ENCODE results near the gene C1orf141. TPM values are rescaled to one million over a fixed set of nuclear protein-coding genes. Genes with fewer than 3 reads are reported as not detected.
"Not testable (repeated sequence)": the region's sequence is repeated elsewhere in the genome, so short reads cannot be mapped to it uniquely, and the experiment has no call there.

Gene C1orf141
- total and polyA plus RNA-seq, 2 experiments from 2014 or later = not detected

- Histone ChIP-seq H3K27ac (no peak overlapping the region), H3K9me3 (ENCODE audit: low read depth) (no peaks in the 10 kb centered on the region), H3K4me3 (no peak overlapping the region), H3K4me1 (ENCODE audit: low read depth) (peaks cover 5% of the 10 kb centered on the region), H3K27me3 (no peaks in the 10 kb centered on the region), H3K36me3 (no peaks in the 10 kb centered on the region)
- TF ChIP-seq, protein P1, sequence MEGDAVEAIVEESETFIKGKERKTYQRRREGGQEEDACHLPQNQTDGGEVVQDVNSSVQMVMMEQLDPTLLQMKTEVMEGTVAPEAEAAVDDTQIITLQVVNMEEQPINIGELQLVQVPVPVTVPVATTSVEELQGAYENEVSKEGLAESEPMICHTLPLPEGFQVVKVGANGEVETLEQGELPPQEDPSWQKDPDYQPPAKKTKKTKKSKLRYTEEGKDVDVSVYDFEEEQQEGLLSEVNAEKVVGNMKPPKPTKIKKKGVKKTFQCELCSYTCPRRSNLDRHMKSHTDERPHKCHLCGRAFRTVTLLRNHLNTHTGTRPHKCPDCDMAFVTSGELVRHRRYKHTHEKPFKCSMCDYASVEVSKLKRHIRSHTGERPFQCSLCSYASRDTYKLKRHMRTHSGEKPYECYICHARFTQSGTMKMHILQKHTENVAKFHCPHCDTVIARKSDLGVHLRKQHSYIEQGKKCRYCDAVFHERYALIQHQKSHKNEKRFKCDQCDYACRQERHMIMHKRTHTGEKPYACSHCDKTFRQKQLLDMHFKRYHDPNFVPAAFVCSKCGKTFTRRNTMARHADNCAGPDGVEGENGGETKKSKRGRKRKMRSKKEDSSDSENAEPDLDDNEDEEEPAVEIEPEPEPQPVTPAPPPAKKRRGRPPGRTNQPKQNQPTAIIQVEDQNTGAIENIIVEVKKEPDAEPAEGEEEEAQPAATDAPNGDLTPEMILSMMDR (IDR thresholded peaks at IDR 0.05; ENCODE audit: low read depth, low read length) = no peak
- no peak for DNase-seq (ENCODE audit: low read depth in 1 of 2, low spot score in 1 of 2)
These were observed 9.2 kb upstream of the C1orf141 start for GRCh38 chr1:67143966-67144365.

- TF ChIP-seq, protein P1 (IDR thresholded peaks at IDR 0.05; ENCODE audit: low read depth, low read length) = no peak
- Histone ChIP-seq H3K9me3 (ENCODE audit: low read depth) (no peaks in the 10 kb centered on the region), H3K4me3 (no peak overlapping the region)
These were observed 8.2 kb upstream of the C1orf141 start for GRCh38 chr1:67142931-67143330.

GRCh38 chr1:67141832-67142231 is 7.1 kb upstream of the C1orf141 start:
- DNase-seq (ENCODE audit: low read depth in 1 of 2, low spot score in 1 of 2); H3K36me3 ChIP-seq; H3K4me3 ChIP-seq; H3K27me3 ChIP-seq; H3K4me1 ChIP-seq (ENCODE audit: low read depth); H3K27ac ChIP-seq; H3K9me3 ChIP-seq (ENCODE audit: low read depth): not testable (repeated sequence)

More at GRCh38 chr1:67142931-67143330, 8.2 kb upstream of the C1orf141 start:
- H3K4me1 ChIP-seq (ENCODE audit: low read depth) = peaks cover 5% of the 10 kb centered on the region
- no peak overlapping the region for H3K27ac ChIP-seq
- DNase-seq (ENCODE audit: low read depth in 1 of 2, low spot score in 1 of 2) = no peak
- no peaks in the 10 kb centered on the region for H3K36me3 ChIP-seq
- H3K27me3 ChIP-seq = no peaks in the 10 kb centered on the region

- TF ChIP-seq, protein P1 (IDR thresholded peaks at IDR 0.05; ENCODE audit: low read depth, low read length) = no peak
- H3K9me3 ChIP-seq (ENCODE audit: low read depth) = no peaks in the 10 kb centered on the region
- H3K4me1 ChIP-seq (ENCODE audit: low read depth) = peaks cover 5% of the 10 kb centered on the region
- H3K27ac ChIP-seq = no peak overlapping the region
- no peak overlapping the region for H3K4me3 ChIP-seq
- H3K36me3 ChIP-seq = no peaks in the 10 kb centered on the region
- no peaks in the 10 kb centered on the region for H3K27me3 ChIP-seq
- DNase-seq (ENCODE audit: low read depth in 1 of 2, low spot score in 1 of 2) = no peak
These were observed 5.7 kb upstream of the C1orf141 start for GRCh38 chr1:67140460-67140859.

DNA sequence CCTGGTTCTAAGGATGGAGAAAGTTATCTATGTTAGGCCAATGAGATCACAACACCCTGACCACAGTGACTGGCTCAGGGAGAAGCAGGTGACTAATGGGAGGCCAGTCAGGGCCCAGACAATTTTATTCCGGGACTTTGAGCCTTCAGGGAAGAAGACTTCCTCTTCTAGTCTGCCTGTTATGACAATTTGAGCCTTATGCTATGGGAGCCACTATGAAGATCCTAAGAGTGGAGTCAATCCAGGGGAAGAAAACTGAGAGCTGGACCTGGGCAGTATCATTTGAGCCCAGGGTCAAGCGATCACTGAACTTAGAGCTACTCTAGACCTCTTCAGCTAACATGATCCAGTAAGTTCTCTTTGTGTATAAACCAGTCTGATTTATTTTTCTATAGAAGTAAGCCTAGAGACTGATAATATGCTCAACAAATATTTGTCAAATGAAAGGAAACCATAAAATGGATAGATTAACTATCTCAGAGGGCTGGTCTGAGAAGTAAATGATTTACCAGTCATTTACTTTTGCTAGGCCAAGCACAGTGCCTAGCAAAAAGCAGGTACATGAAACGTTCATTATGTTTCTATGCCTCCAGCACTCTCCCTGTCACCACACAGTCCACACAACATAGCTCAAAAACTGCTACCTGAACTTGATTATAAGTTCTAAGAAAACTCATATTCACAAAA is 4.2 kb upstream of the C1orf141 start:
- Histone ChIP-seq H3K27me3 (no peaks in the 10 kb centered on the region), H3K27ac (no peak overlapping the region), H3K36me3 (no peaks in the 10 kb centered on the region), H3K9me3 (ENCODE audit: low read depth) (no peaks in the 10 kb centered on the region), H3K4me3 (no peak overlapping the region), H3K4me1 (ENCODE audit: low read depth) (peaks cover 8% of the 10 kb centered on the region)
- TF ChIP-seq, protein P1 (IDR thresholded peaks at IDR 0.05; ENCODE audit: low read depth, low read length) = no peak
- DNase-seq (ENCODE audit: low read depth in 1 of 2, low spot score in 1 of 2) = no peak

DNA sequence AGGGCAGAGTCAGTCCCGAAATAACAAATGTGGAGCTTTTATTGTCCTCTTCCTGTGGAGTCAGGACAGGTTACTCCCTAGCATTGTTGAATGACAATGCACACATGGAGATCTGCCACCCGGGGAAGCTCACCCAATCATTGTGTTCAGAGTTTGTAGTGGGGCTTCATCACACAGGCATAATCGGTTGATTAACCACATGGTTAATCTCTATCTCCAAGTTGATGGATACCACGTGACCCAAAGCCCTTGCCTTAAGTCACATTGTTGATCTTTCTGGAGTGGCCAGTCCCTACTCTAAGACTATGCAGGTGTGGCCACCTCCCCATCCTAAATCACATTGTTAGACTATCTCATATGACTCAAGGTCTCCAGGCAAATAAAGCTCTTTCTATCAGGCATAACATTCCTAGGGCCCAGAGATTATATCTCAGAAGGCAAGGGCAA is 2.6 kb upstream of the C1orf141 start:
- TF ChIP-seq, protein P1 (IDR thresholded peaks at IDR 0.05; ENCODE audit: low read depth, low read length) = no peak
- no peaks in the 10 kb centered on the region for H3K27me3 ChIP-seq
- no peak overlapping the region for H3K27ac ChIP-seq
- no peaks in the 10 kb centered on the region for H3K36me3 ChIP-seq
- no peak overlapping the region for H3K4me3 ChIP-seq
- H3K9me3 ChIP-seq (ENCODE audit: low read depth) = no peaks in the 10 kb centered on the region
- no peak for DNase-seq (ENCODE audit: low read depth in 1 of 2, low spot score in 1 of 2)
- peaks cover 8% of the 10 kb centered on the region for H3K4me1 ChIP-seq (ENCODE audit: low read depth)

Data from cardiac muscle cell (in vitro differentiated cells and primary cell).